OCI-LY1 (cell line): Measurements from ENCODE around the gene LTBP2.

Experiments used
- H2AFZ ChIP-seq: fragments of 200-600 bp; sonication (generic), shearing (Covaris generic); 2 replicates; pipeline ENCODE4 v1.6.0; 2014; ENCODE audit warnings: antibody characterized with exemption, mild to moderate bottlenecking, low read length
- H3F3A ChIP-seq: fragments of 200-600 bp; sonication (generic), shearing (Covaris generic); 2 replicates; pipeline ENCODE4 v1.6.0; 2014; ENCODE audit warnings: mild to moderate bottlenecking, antibody characterized with exemption, low read length, moderate library complexity; ENCODE audit not compliant: insufficient read depth
- H3K27ac ChIP-seq: fragments of 200-600 bp; sonication (generic); 2 replicates; pipeline ENCODE4 v1.5.1; 2014; ENCODE audit warnings: low read length, mixed run types, mild to moderate bottlenecking, low read depth; ENCODE audit not compliant: poor library complexity, severe bottlenecking
- H3K27me3 ChIP-seq: fragments of 200-600 bp; sonication (generic); 2 replicates; pipeline ENCODE4 v1.6.0; 2014; ENCODE audit warnings: antibody characterized with exemption, mild to moderate bottlenecking, low read length, moderate library complexity; ENCODE audit not compliant: insufficient read depth
- H3K36me3 ChIP-seq: fragments of 200-600 bp; sonication (generic); 2 replicates; pipeline ENCODE4 v1.6.1; 2014; ENCODE audit warnings: mild to moderate bottlenecking, antibody characterized with exemption, low read length, moderate library complexity, mixed read lengths; ENCODE audit not compliant: insufficient read depth
- H3K4me1 ChIP-seq: fragments of 200-600 bp; sonication (generic); 2 replicates; pipeline ENCODE4 v1.5.1; 2014; ENCODE audit warnings: mild to moderate bottlenecking, low read length, moderate library complexity; ENCODE audit not compliant: insufficient read depth, severe bottlenecking
- H3K4me2 ChIP-seq: fragments of 200-600 bp; sonication (generic), shearing (Covaris generic); 2 replicates; pipeline ENCODE4 v1.6.1; 2014; ENCODE audit warnings: low read length
- H3K4me3 ChIP-seq: fragments of 200-600 bp; sonication (generic); 2 replicates; pipeline ENCODE4 v1.5.1; 2014; ENCODE audit warnings: low read length, low read depth, mild to moderate bottlenecking, mixed read lengths; ENCODE audit not compliant: poor library complexity, severe bottlenecking
- H3K79me2 ChIP-seq: fragments of 200-600 bp; shearing (Covaris generic); 2 replicates; pipeline ENCODE4 v1.6.1; 2016; ENCODE audit warnings: mixed run types, low read length, mixed read lengths; ENCODE audit not compliant: insufficient read depth
- H3K9ac ChIP-seq: fragments of 200-600 bp; sonication (generic), shearing (Covaris generic); 2 replicates; pipeline ENCODE4 v1.6.1; 2014; ENCODE audit warnings: mild to moderate bottlenecking, low read length, mixed read lengths
- H3K9me2 ChIP-seq: fragments of 200-600 bp; sonication (generic), shearing (Covaris generic); 2 replicates; pipeline ENCODE4 v1.6.1; 2014; ENCODE audit warnings: low read depth, mild to moderate bottlenecking, low read length, mixed read lengths
- H3K9me3 ChIP-seq: fragments of 200-600 bp; shearing (Covaris generic); 2 replicates; pipeline ENCODE4 v1.6.1; 2014; ENCODE audit warnings: low read length, mixed read lengths
- H4K20me1 ChIP-seq: fragments of 200-600 bp; sonication (generic), shearing (Covaris generic); 2 replicates; pipeline ENCODE4 v1.6.0; 2016; ENCODE audit warnings: mild to moderate bottlenecking, low read length; ENCODE audit not compliant: insufficient read depth
- EZH2 ChIP-seq: fragments of 200-600 bp; sonication (generic), shearing (Covaris generic); IDR thresholded peaks from 2 replicates; pipeline ENCODE4 v1.8.0; 2017; ENCODE audit warnings: borderline replicate concordance, mixed run types, mild to moderate bottlenecking, antibody characterized with exemption, low read length, moderate library complexity, mixed read lengths
- TF ChIP-seq, protein P1 (sequence below): fragments of 200-600 bp; sonication (generic), shearing (Covaris generic); IDR thresholded peaks from 2 replicates; pipeline ENCODE4 v1.5.1; 2017; ENCODE audit warnings: mild to moderate bottlenecking, antibody characterized with exemption, low read length, moderate library complexity, mixed read lengths

The LTBP2 gene

DNA sequence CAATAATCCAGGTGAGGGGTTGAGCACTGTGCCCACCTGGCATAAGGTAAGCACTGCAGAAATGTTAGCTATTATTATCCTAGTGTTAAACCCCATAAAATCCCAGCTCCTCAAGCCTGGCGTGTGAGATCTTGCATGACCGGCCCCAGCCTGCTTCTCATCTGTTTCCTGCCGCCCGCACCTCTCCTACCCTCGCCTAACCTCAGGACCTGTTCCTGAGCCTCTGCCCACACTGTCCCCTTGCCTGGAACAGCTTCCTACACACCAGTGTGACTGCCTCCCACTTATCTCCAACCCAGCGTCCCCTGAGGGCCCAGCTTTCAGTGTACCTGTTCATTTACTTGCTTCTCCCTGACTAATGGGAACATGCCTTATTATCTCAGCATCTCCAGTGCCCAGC, 93.8 kb downstream of the LTBP2 start:
- H3K9me3 ChIP-seq = no peaks in the 10 kb centered on the region
- H3K4me3 ChIP-seq = no peak overlapping the region
- no peaks in the 10 kb centered on the region for H3K4me1 ChIP-seq
- H2AFZ ChIP-seq = no peak overlapping the region
- no peaks in the 10 kb centered on the region for H3F3A ChIP-seq
- no peaks in the 10 kb centered on the region for H3K79me2 ChIP-seq
- H3K4me2 ChIP-seq = no peak overlapping the region
- H3K36me3 ChIP-seq = no peaks in the 10 kb centered on the region
- 0 out of 2 replicates have a peak, but pooled peaks cover 4% of the 10 kb centered on the region for H3K27me3 ChIP-seq
- H3K9me2 ChIP-seq = no peaks in the 10 kb centered on the region
- TF ChIP-seq EZH2 = no peak
- TF ChIP-seq, protein P1, sequence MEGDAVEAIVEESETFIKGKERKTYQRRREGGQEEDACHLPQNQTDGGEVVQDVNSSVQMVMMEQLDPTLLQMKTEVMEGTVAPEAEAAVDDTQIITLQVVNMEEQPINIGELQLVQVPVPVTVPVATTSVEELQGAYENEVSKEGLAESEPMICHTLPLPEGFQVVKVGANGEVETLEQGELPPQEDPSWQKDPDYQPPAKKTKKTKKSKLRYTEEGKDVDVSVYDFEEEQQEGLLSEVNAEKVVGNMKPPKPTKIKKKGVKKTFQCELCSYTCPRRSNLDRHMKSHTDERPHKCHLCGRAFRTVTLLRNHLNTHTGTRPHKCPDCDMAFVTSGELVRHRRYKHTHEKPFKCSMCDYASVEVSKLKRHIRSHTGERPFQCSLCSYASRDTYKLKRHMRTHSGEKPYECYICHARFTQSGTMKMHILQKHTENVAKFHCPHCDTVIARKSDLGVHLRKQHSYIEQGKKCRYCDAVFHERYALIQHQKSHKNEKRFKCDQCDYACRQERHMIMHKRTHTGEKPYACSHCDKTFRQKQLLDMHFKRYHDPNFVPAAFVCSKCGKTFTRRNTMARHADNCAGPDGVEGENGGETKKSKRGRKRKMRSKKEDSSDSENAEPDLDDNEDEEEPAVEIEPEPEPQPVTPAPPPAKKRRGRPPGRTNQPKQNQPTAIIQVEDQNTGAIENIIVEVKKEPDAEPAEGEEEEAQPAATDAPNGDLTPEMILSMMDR = no peak
- no peaks in the 10 kb centered on the region for H4K20me1 ChIP-seq
- no peak overlapping the region for H3K27ac ChIP-seq
- no peak overlapping the region for H3K9ac ChIP-seq

DNA sequence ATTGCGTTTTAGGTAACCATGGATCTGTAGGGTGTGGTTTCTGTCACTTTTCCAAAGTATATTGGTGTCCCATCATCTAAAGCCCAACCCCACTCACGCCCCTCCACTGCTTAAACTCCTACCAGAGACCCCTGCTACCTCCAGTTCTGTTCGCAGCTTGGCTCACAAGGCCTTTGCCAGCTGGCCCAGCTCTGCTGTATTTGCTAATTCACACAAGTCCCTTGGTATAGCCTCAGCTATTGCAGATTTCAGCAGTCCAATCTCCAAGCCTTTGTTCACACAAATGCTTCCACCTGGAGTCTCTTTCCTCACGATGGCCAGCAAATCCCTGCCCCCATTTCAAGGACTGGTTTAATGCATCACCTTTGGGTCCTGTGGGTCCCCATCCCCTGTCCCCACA, 94.3 kb downstream of the LTBP2 start:
- Histone ChIP-seq H3K9ac (no peak overlapping the region), H3K79me2 (no peaks in the 10 kb centered on the region), H3K9me2 (no peaks in the 10 kb centered on the region), H2AFZ (no peak overlapping the region), H3K36me3 (no peaks in the 10 kb centered on the region), H3F3A (no peaks in the 10 kb centered on the region), H3K9me3 (no peaks in the 10 kb centered on the region), H3K27ac (no peak overlapping the region), H3K27me3 (0 out of 2 replicates have a peak, but pooled peaks cover 2% of the 10 kb centered on the region), H3K4me1 (no peaks in the 10 kb centered on the region), H3K4me3 (no peak overlapping the region), H3K4me2 (no peak overlapping the region), H4K20me1 (no peaks in the 10 kb centered on the region)
- TF ChIP-seq, protein P1 = no peak
- no peak for TF ChIP-seq EZH2

DNA sequence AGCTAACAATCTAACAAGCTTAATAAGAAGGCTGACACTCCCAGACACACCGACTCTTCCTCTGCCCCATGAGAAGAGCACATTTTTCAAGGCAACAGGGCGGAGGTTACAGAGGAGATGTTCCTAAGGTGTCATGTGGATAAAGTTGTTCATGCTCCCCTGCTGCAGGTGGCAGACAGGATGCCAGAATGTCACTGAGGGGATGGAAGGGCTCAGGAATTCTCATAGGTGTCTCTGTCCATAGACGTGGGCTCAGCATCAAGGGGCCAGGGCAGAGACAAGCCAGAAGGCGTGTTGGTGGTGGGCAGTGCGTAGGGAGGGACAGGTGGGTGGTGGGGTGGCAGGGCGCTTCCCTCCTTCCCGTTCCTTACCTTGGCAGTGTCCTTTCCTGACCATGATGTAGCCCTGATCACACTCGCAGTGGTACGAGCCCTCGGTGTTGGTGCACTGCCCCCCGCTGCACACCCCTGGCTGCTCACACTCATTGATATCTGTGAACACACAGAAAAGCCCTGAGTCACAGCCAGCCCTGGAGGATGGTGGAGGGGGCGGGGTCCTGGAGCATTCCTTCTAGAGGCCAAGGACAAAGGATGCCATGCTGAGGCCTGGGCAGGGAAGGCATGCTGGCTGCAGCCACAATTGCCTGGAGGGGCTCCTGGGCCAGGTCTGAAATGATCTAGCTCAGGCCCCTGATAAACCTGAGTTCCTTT, 95.4 kb downstream of the LTBP2 start:
- H3K4me2 ChIP-seq = no peak overlapping the region
- H2AFZ ChIP-seq = no peak overlapping the region
- no peak for TF ChIP-seq EZH2
- TF ChIP-seq, protein P1 = no peak
- no peaks in the 10 kb centered on the region for H3F3A ChIP-seq
- no peaks in the 10 kb centered on the region for H3K9me3 ChIP-seq
- no peaks in the 10 kb centered on the region for H3K79me2 ChIP-seq
- no peaks in the 10 kb centered on the region for H3K36me3 ChIP-seq
- no peaks in the 10 kb centered on the region for H3K9me2 ChIP-seq
- H3K27me3 ChIP-seq = no peaks in the 10 kb centered on the region
- no peak overlapping the region for H3K4me3 ChIP-seq
- no peak overlapping the region for H3K9ac ChIP-seq
- no peaks in the 10 kb centered on the region for H3K4me1 ChIP-seq
- H3K27ac ChIP-seq = no peak overlapping the region
- no peaks in the 10 kb centered on the region for H4K20me1 ChIP-seq
